Activated T-cell treated with anti-CD3 and anti-CD28 coated beads for 48 hours (primary cell): ENCODE results near the gene CAMTA1.
A peak's percentile ranks its signal among the peaks of the same experiment; 100 is the strongest.

Source experiments
- DNase-seq: peaks from one replicate; pipeline ENCODE4 v3.0.0-alpha.2; 2020; ENCODE audit warnings: low read depth

The CAMTA1 gene

DNA sequence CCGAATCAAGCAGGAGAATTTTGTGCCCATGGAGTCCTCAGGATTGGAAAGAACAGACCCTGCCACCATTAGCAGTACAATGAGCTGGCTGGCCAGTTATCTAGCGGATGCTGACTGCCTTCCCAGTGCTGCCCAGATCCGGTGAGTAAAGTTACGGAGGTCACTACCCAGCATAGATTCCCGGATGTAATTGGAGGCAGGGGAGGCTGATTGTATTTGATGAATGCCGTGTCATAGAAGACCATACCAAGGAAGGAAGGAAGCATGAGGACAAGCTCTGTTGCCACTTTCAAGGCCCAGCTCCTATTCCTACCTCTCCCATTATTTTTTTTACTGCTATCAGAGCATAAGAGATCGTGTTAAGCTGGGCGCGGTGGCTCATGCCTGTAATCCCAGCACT, 959.6 kb downstream of the CAMTA1 start:
- no peak for DNase-seq

- DNase-seq: no peak
Observed at GRCh38 chr1:7745783-7746182, 960.5 kb downstream of the CAMTA1 start.

GRCh38 chr1:7747605-7748004, 962.4 kb downstream of the CAMTA1 start:
- no peak for DNase-seq

DNA sequence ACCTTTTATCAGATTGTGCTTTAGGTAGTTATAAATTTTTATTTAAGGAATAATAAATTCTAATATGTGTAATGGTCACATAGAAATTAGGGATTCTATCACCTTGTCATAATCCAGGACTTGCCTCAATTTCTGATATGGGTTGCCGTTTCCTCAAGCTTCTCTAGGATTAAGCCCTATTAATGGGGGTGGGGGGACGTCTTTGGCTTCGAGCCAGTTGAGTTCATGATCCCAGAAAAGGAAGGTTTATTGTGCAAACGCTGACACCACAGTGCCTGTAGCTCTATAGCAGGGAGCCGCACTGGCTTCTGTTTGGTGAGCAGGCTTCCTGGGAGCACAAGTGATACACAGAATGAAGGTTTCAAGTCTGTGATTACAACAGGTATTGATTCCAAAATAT, 963.9 kb downstream of the CAMTA1 start:
- no peak for DNase-seq

DNA sequence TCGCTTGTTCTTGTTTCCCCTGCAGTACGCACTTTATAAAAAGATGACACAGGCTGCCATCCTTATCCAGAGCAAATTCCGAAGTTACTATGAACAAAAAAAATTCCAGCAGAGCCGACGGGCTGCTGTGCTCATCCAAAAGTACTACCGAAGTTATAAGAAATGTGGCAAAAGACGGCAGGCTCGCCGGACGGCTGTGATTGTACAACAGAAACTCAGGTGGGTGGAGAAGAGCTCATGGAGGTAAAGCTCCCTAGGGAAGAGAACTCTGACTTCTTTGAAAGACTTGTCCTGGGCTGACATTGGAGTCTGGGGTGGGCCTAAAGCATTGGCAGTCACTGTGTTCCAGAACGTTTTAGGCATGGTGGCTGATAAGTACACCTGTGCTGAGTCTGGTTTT, 965.9 kb downstream of the CAMTA1 start:
- DNase-seq: no peak

GRCh38 chr1:7752512-7753417, 967.5 kb downstream of the CAMTA1 start:
- DNase-seq: peak; percentile 15

GRCh38 chr1:7753641-7754040, 968.4 kb downstream of the CAMTA1 start:
- DNase-seq: no peak

GRCh38 chr1:7754234-7754633, 969.0 kb downstream of the CAMTA1 start:
- no peak for DNase-seq

DNA sequence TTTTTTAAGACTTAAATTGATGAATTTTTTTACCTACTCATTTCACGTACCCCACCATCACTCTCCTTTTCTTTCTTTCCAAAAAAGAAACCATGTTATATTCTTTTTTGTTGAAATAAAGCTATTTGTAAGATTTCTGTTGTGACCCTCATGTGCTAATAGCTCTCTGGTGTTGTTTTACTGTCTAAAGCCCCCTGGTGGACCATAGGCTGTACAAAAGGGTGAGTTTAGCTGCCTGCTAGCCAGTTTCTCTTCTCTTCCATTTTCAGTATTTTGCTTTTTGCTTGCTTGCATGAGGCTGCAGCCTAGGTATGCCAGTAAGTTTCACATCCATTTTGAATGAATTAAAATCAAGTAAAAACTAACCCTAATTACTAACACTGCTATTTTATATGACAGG, 970.2 kb downstream of the CAMTA1 start:
- no peak for DNase-seq

DNA sequence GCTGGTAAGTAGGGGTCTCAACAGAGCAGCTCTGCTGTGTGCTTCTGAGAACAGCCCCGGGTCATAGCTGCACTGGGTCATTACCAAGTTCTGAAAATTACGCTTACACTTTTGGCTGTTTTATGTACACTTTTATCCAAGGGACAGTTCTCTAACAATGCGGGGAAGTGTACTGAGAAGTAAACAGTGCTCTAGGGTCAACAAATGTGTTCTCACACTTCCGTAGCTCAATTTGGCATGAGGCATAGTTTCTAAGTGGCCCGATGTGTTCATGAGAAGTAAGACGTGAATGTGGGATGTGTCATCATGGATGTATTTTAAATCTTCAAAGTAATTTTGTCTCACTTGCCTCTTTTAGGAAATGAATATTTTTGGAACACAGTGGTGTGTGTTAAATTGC, 975.0 kb downstream of the CAMTA1 start:
- no peak for DNase-seq

- no peak for DNase-seq
Observed at GRCh38 chr1:7761103-7761502, 975.8 kb downstream of the CAMTA1 start.

- DNase-seq: no peak
Observed at GRCh38 chr1:7767176-7767575, 981.9 kb downstream of the CAMTA1 start.

DNA sequence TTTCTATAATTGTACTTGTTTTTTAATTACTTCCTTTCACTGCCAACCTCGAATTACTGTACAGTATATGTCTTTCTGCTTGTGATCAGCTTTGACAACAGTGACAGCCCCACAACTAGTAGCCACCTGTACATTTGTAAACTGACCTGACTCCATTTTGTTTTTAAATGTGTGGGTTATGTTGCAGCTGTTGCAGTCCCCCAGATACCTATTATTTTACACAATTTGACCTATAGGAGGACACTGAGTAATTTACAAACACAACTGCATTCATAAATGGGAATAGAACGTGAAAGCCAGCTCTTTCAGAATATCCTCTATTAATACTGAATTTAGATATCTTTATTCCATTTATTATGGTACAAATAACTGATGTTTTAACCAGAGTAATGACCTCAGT, 983.3 kb downstream of the CAMTA1 start:
- no peak for DNase-seq

- DNase-seq: no peak
Observed at GRCh38 chr1:7769673-7770412, 984.6 kb downstream of the CAMTA1 start.

- DNase-seq: no peak
Observed at GRCh38 chr1:7770669-7770996, 985.4 kb downstream of the CAMTA1 start.

DNA sequence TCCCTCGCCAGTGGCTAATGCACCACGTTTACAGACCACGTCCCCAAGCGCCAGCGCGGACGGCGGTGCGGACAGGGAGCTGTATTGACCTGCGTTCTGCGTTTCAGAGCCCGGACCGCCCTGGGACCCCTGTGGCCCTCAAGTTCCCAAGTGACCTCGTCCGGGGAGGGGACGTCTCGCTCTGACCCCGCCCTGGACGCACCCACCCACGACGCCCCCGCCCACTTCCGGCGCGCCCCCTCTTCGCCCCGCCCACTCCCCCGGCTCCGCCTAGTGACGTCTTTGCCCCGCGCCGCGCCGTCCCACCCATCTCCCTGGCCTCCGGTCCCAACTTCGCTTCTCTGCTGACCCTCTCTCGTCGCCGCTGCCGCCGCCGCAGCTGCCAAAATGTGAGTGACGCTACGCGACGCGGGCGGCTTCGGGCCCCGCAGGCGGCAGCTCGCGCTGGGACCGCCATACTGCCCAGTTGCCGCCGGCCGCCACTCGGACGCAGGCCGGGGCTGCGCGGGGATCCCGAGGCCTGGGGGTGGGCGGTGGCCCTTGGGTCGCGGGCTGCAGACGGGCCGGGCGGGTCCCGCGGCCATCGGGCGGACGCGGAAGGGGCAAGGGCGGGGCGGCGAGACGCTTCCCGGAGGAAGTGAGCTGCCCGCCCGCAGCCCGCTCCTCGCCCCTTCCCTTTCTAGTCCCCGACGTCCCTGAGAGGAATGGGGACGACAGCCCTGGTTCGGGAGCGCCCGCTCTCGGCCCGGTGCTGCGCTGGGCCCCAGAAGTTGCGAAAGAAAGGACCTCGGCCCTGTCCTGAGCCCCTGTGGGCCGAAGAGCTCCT, 986.0 kb downstream of the CAMTA1 start, which contains the start of gene VAMP3:
Gene VAMP3 (plus strand): TSS at position 300 of the 826 bp plus-strand sequence. CDS start 88 bp downstream, at position 388.
- peak; percentile 80 for DNase-seq

GRCh38 chr1:7771823-7772299, 986.6 kb downstream of the CAMTA1 start:
- DNase-seq: no peak

DNA sequence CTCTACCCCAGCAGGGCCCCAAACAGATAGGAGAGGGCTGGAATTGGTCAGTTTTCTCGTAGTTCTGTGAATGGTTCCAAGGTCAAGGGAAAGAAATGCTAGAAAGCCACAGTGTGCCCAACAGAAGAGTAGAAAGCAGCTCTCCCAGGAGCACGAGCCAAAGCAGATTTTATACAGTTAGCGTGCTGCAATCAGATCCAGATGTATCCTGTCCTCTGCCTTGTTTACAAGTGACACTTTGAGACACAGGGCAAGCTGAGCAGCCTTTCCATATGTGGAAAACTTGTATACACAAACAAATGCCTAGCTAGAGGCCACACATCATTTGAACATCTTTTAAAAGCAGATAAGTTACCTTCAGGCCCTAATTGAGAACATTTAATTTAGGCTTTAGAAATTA, 992.3 kb downstream of the CAMTA1 start:
- DNase-seq: no peak

DNA sequence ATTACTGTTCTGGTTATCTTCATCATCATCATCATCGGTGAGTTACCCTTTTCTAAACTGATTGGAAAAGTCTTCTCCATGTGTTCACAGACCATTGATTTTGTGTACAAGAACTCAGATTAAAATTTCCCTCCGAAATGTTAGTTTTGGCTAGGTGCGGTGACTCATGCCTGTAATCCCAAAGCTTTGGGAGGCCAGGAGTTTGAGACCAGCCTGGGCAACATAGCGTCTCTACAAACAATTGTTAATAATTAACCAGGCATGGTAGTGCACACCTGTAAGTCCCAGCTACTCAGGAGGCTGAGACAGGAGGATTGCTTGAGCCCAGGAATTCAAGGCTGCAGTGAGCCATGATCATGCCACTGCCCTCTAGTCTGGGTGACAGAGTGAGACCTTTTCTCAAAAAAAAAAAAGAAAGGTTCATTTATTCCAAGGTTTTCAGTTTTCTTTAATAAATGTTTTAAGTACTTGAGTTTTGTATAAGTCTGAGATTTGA, 992.9 kb downstream of the CAMTA1 start:
- DNase-seq: no peak

- no peak for DNase-seq
Observed at GRCh38 chr1:7780976-7781375, 995.7 kb downstream of the CAMTA1 start.

DNA sequence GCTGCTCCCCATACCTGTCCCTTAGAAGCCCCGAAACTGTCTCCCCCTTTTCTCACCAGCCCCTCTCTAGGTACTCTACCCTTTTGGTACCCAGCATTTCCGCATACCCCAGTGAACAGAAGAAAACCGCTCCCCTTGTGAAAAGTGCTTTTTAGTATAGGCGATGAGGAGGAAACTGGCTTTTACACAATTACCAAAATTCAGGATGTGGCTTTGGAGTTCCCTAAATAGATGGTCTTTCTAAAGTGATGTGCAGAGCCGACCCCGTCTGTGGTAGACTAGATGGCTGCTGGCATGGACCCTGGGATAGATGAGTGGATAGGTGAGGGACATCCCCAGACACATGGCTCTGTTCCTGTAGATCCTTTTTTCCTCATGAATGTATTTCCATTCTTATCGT, 996.2 kb downstream of the CAMTA1 start:
- no peak for DNase-seq

GRCh38 chr1:7781923-7782495, 996.8 kb downstream of the CAMTA1 start:
- no peak for DNase-seq
